Activated T-helper 1 cell treated with Interleukin-2 at 50 U/mL for 16 hours (primary cell): Measurements from ENCODE around the gene STAP2.
"Not testable (repeated sequence)": the region's sequence is repeated elsewhere in the genome, so short reads cannot be mapped to it uniquely, and the experiment has no call there.

Experiments
- DNase-seq: peaks from one replicate; pipeline ENCODE4 v3.0.0-alpha.2; 2020; ENCODE audit warnings: low read depth

The STAP2 gene

DNA sequence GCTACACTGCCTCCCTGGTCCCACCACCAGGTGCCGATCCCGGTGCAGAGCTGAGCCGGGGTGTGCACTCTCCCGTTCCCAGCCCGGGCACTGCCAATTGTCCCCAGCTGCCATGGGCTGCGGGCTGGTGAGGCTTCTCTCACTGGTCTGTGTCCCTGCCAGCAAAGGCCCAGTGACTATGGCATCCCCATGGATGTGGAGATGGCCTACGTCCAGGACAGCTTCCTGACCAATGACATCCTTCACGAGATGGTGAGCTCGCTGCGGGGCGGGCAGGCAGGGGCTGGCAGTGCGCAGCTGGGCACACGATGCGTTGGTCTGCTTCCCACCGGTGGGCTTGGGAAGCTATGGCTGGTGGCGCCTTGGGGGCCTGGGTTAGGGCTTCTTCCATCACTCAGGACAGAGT lies 19.3 kb upstream of the STAP2 start:
- no peak for DNase-seq

GRCh38 chr19:4357095-4357797 lies 18.6 kb upstream of the STAP2 start:
- no peak for DNase-seq

DNA sequence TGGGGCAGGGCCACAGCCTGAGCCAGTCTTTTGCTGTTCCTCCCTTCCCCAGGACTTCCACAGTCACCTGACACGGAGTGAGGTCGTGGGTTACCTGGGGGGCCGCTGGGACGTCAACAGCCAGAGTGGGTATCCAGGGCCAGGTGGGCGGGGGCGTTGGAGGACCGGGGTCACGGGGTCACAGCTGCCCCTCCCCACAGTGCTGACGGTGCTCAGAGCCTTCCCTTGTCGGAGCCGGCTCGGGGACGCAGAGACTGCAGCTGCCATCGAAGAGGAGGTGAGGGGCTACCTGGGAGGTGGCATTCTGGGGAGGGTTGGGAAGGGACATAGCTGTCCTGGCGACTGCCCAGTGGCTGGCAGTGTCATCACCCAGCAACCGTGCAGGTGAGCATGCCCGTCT lies 16.3 kb upstream of the STAP2 start:
- no peak for DNase-seq

GRCh38 chr19:4354282-4354681 lies 15.7 kb upstream of the STAP2 start:
- DNase-seq, result no peak

- DNase-seq, result no peak
Observed at GRCh38 chr19:4352701-4353121, 14.1 kb upstream of the STAP2 start.

DNA sequence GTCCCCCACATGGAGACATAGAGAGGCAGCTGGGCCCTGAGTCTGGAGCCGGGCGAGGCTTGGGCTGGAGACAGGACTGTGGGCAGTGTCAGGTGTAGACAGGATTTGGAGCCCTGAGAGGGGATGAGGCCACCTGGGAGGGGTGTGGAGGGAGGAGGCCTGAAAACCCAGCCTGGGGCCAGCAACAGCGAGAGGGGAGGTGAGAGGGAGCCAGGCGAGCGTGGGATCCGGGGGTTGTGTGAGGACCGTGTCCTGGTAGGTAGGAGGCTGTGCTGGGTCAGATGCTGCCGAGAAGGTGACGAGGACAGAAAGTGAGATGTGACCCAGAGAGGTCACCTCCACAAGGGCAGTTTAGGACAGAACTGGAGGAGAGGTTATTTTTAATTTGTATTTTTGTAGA lies 12.1 kb upstream of the STAP2 start:
- DNase-seq, result no peak

DNA sequence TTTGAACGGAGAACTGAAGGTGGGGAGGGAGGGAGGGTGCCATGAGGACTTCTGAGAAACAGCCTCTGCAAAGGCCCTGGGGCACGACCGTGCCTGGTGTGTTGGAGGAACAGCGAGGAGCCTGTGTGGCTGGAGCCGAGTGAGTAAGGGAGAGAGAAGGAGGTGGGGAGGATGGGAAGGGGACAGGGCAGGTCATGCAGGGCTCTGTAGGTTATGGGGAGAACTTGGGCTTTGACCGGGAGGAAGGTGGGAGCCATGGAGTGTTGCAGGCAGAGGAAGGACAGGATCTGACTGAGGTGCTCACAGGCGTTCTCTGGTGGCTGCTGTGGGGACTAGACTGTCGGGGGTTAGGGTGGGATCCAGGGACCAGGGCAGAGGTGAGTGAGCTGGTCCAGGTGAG lies 11.5 kb upstream of the STAP2 start:
- DNase-seq, result no peak

DNA sequence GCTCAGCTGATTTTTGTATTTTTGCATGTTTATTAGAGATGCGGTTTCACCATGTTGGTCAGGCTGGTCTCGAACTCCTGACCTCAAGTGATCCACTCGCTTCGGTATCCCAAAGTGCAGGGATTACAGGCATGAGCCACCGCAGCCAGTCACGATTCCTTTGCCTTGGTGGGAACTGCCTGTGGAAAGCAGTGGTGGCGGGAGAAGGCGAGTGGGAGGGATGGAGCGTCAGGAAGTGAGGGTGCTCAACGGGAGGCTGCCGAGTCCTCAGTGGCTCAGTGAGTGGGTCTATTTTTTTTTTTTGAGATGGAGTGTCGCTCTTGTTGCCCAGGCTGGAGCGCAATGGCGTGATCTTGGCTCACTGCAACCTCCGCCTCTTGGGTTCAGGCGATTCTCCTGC lies 10.6 kb upstream of the STAP2 start:
- DNase-seq, result not testable (repeated sequence)

- DNase-seq, result no peak
Observed at GRCh38 chr19:4347521-4347920, 8.9 kb upstream of the STAP2 start.

- no peak for DNase-seq
Observed at GRCh38 chr19:4346020-4346383, 7.4 kb upstream of the STAP2 start.

DNA sequence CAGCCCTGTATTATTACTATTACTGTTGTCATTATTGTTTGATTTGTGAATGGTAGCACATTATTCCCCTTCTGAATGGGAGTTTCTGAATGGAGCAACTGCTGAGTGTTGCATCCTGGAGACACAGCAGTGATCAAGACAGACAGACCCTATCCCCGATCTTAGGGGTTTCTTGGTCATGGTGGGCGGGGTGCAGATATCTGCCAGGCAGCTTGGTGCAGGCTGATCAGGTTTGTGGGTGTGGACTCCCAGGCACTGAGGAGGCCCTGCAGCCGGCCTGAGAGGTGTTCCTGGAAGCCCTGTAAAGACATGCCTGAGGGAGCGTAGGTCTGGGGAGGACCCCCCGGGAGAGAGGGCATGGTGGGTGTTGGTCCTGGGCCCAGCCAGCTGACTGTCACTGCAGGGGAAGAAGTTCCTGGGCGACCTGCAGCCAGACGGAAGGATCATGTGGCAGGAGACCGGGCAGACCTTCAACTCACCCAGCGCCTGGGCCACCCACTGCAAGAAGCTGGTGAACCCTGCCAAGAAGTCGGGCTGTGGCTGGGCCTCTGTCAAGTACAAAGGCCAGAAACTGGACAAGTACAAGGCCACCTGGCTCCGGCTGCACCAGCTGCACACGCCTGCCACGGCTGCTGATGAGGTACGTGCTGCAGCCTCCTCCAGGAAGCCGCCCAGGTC lies 6.9 kb upstream of the STAP2 start:
- DNase-seq, result no peak

GRCh38 chr19:4343370-4344307 lies 5.0 kb upstream of the STAP2 start, which contains the start of gene MPND:
Gene MPND, plus strand, starts transcription at chr19:4343562. Its CDS starts 32 bp downstream, at chr19:4343594.
- peak; percentile 88 for DNase-seq

GRCh38 chr19:4342615-4343369 lies 4.2 kb upstream of the STAP2 start:
- DNase-seq, result peak; percentile 79

DNA sequence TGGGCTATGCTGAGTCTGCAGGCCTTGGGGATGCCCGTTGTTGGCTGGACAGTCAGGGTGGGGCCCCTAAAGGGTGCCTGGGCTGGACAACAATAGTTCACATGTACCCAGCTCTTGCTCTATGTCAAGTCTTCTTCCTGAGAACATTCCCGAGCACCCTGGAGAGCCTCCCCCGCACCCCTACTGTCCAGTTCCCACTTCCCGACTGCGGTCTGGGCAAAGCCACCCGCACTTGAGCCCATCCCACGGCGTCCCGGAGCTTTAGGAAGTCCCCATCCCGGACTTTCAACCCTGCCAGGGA lies 3.6 kb upstream of the STAP2 start:
- no peak for DNase-seq

DNA sequence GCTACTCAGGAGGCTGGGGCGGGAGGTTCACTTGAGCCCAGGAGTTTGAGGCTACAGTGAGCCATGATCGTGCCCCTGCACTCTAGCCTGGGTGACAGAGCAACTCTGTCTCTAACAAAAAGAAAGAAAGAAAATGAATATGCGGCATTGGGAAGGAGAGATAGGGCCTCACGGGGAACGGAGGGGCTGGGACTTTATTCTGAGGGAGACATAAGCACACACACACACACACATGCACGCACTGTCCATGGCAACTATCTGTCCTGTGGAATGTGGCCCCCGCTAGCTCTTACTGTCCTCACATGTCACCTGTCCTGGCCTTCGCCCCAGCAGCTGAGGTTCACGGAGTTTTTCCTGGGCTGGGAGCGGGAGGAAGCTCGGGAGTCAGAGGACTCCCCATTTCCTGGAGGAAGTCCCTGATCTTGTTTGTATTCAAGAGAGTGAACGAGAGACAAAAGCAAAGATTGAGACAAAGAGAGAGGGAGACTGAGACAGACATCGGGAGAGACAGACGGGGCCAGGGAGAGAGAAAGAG lies 654 bp downstream of the STAP2 start:
- no peak for DNase-seq

DNA sequence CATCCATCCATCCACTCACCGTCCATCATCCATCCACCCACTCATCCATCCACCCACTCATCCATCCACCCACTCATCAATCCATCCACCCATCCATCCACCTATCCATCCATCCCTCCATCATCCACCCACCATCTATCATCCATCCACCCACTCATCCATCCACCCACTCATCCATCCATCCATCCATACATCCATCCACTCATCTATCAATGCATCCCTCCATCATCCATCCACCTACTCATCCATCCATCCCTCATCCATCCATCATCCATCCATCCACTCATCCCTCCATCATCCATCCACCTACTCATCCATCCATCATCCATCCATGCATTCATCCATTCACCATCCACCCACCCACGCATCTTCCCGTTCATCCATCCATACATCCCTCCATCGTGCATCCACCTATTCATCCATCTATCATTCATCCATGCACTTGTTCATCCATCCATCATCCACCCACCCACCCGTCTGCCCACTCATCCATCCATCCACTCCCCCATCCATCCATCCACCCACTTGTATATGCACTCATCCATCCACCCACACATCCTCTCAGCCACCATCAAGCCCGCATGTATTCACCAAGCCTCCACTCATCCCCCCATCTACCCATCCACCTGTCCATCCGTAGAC lies 3.6 kb downstream of the STAP2 start:
- no peak for DNase-seq

GRCh38 chr19:4329858-4330257 lies 8.8 kb downstream of the STAP2 start:
- DNase-seq, result no peak

DNA sequence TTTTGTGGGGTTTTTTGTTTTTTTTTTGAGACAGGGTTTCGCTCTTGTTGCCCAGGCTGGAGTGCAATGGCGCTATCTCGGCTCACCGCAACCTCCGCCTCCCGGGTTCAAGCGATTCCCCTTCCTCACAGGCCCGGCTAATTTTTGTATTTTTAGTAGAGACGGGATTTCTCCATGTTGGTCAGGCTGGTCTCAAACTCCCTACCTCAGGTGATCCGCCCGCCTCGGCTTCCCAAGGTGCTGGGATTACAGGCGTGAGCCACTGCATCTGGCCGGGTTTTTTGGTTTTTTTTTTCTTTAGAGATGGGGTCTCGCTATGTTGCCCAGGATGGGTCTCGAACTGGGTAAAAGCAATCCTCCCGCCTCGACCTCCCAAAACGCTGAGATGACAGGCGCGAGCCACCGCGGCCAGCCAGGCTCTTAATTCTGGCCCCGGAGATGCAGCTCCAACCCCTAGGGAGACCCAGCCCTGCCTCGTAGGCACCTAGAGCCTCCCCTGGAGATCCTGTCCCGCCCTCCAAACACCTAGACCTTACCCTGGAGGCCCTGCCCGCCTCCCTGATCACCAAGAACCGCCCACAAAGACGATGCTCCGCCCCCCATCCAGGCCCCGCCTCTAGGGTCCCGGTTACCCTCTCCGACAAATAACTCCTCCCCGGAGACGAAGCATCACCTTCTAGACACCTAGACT lies 9.5 kb downstream of the STAP2 start:
- not testable (repeated sequence) for DNase-seq

DNA sequence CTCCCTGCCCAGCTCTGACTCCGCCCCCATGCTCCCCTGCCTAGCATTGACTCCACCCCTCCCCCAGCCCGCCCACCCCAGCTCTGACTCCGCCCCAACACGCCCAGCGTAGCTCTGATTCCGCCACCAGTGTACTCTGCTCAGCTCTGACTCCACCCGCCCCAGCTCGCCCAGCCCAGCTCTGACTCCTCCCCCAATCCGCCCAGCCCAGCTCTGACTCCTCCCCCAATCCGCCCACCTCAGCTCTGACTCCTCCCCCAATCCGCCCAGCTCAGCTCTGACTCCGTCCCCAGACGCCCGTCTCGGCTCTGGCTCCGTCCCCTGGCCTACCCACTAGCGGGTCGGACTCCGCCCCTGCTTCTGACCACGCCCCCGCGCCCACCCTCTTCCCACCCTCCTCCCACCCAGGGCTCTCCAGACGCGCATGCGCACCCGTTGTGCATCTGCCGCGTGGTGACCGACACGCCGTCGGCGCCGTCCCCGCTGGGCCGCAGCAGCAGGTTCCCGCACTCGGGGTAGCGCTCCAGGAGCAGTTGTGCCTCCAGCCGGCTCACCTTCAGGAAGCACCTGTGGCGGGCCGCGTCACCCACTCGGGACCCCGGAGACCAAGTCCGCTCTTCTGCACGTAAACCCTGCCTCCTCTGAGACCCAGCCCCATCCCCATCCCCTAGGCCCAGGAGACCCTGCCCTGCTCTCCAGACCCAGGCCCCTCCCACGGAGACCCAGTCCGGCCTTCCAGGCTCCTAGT lies 10.2 kb downstream of the STAP2 start:
- DNase-seq, result peak; percentile 87

DNA sequence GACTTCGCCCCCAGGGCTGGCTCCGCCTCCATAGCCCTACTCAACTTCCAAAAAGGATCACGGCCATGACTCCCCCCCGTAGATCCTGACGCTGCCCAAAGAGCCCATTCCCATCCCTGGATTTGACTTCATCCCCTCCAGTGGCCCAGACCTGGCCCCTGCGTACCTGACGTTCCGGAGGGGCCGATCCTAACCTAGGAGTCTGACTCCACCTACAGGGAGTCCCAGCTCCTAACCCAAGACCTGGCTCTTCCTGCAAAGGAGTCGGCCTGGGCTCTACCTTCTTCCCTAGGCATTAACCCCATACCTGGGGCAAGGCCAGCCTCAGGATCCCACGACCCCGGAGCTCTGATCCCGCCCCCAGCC lies 10.8 kb downstream of the STAP2 start:
- DNase-seq, result no peak
